ENCODE results near the gene ZBTB34.

The ZBTB34 gene

DNA sequence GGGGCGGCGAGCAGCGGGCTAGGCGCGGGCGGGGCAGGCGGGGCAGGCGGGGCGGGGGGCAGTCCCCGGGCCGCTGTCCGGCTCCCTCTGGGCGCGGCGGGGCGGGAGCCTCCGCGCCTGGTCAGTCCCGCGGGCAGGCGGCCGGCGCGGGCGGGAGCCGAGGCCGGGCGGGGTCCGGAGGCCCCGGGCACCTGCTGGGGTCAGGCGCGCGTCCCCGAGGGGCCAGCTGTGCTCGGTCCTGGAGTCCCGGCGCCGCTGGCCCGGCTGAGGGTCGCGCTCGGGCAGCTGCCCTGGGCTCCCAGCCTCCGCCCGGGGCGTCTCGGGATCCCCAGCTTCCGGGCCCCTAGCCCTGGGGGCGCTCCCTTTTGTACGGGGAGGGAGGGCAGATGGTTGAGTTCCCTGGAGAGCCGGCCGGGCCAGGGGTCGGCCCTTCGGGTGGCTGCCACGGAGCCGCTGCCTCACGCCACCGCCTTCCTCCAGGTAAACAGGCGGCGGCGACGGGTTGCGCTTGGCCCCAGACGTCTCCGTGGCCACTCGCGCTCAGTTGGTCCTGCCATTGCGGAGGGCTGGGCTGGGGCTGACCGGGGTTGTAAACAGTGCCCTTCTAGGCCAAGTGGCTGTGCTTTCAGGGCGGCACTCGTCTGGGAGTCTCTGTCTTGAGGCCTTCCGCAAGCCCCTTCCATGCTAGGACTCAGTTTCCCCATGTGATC lies 473 bp downstream of the ZBTB34 start:
- no peak for DNase-seq (ENCODE audit: low read depth)
- TF ChIP-seq, protein P1, sequence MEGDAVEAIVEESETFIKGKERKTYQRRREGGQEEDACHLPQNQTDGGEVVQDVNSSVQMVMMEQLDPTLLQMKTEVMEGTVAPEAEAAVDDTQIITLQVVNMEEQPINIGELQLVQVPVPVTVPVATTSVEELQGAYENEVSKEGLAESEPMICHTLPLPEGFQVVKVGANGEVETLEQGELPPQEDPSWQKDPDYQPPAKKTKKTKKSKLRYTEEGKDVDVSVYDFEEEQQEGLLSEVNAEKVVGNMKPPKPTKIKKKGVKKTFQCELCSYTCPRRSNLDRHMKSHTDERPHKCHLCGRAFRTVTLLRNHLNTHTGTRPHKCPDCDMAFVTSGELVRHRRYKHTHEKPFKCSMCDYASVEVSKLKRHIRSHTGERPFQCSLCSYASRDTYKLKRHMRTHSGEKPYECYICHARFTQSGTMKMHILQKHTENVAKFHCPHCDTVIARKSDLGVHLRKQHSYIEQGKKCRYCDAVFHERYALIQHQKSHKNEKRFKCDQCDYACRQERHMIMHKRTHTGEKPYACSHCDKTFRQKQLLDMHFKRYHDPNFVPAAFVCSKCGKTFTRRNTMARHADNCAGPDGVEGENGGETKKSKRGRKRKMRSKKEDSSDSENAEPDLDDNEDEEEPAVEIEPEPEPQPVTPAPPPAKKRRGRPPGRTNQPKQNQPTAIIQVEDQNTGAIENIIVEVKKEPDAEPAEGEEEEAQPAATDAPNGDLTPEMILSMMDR (IDR thresholded peaks at IDR 0.05; ENCODE audit: control insufficient read depth, insufficient read depth, low read depth, low read length, missing control alignments), result no peak
- H3K4me3 ChIP-seq (ENCODE audit: control insufficient read depth, low read depth, low read length), result peak overlapping the region; percentile 75

DNA sequence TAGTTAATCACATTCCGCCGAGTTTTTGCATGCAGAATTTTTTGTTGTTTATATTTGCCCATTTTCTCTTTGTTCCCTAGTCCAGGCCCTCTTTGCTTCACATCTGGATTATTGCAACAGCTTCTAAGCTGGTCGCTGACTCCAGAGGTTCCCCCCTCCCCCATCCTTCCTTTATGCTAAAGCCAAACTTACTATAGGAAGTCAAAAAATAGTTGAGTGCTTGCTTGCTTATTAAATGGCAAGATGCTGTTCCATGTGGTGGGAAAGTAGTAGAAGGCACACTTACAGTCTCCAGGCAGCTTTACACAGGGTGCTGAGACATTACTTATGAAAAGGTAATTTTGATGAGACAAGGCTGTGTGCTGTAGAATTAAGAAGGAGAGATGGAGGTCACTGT lies 1.3 kb downstream of the ZBTB34 start:
- no peak for DNase-seq (ENCODE audit: low read depth)
- TF ChIP-seq, protein P1 (IDR thresholded peaks at IDR 0.05; ENCODE audit: control insufficient read depth, insufficient read depth, low read depth, low read length, missing control alignments), result no peak
- peak overlapping the region; percentile 75 for H3K4me3 ChIP-seq (ENCODE audit: control insufficient read depth, low read depth, low read length)

DNA sequence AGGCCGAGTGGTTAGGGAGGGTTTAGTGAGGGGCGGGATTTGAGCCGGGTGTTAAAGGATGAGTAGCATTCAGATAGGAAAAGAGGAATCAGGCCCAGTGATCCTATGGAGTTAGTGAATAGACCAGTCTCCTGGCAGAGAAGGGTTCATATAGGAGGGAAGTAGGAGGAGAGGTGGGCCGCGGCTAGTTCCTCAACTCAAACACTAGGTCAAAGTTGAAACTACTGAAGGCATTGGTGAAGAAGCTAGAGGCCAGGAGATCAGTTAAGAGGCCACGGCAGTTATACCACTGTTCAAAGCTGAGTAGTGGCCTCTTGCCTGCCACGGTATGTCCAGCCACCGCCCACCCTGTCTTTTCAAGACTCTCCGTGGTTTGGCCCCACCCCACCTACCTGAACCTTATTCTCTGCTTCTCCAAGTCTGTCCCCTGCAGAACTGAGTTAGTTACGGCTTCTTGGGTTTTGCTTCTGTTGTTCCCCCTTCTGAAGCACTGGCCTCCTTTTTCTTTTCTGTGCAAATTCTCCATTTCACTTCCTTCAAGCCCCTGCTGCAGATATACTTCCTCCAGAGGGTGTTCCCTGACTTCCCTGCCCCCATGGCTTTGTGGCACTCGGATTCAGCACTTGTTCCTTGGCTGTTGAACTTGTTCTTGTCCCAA lies 1.8 kb downstream of the ZBTB34 start:
- no peak for DNase-seq (ENCODE audit: low read depth)
- TF ChIP-seq, protein P1 (IDR thresholded peaks at IDR 0.05; ENCODE audit: control insufficient read depth, insufficient read depth, low read depth, low read length, missing control alignments), result no peak
- peak overlapping the region; percentile 75 for H3K4me3 ChIP-seq (ENCODE audit: control insufficient read depth, low read depth, low read length)

DNA sequence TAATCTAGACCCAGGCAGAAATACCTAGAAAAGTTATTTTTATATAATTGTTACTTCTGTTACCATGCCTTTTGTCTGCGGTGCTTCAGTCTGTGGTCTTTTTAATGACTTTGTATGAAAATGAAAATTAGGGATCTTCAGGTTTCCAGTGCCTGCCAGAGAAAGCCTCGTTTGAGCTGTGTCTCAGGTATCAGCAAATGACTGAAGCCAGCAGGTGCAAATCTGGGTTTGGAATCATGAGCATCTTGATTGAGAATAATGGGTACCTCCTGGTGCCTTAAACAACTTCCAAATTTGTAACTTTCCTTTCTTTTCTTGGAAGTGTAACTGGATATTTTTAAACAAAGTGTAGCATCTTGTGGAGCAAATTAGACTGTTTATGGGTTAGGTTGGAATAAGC lies 4.3 kb downstream of the ZBTB34 start:
- no peak for DNase-seq (ENCODE audit: low read depth)

DNA sequence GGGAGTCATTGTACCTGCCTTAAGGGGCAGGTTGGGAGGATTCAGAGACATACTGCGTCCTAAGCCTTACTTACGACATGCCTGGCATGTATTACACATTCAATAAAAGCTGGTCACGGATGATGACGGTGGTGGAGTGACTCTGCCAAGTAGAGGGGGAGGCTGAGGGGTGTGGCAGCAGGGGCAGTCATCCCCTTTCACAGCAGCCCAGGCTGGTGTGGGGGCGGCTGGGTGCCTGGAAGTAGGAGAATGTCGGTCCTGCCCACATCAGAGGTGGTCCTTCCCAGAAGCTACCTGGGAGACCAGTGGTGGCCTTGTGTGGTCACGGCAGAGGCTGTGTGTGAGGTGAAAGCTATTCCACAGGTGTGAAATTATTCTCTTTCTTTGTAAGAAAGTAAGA lies 8.9 kb downstream of the ZBTB34 start:
- H3K4me3 ChIP-seq (ENCODE audit: control insufficient read depth, low read depth, low read length), result no peak overlapping the region
- no peak for DNase-seq (ENCODE audit: low read depth)
- TF ChIP-seq, protein P1 (IDR thresholded peaks at IDR 0.05; ENCODE audit: control insufficient read depth, insufficient read depth, low read depth, low read length, missing control alignments), result no peak

More for the DNA sequence above, 4.3 kb downstream of the ZBTB34 start:
- H3K4me3 ChIP-seq (ENCODE audit: control insufficient read depth, low read depth, low read length), result no peak overlapping the region
- TF ChIP-seq, protein P1 (IDR thresholded peaks at IDR 0.05; ENCODE audit: control insufficient read depth, insufficient read depth, low read depth, low read length, missing control alignments), result no peak

DNA sequence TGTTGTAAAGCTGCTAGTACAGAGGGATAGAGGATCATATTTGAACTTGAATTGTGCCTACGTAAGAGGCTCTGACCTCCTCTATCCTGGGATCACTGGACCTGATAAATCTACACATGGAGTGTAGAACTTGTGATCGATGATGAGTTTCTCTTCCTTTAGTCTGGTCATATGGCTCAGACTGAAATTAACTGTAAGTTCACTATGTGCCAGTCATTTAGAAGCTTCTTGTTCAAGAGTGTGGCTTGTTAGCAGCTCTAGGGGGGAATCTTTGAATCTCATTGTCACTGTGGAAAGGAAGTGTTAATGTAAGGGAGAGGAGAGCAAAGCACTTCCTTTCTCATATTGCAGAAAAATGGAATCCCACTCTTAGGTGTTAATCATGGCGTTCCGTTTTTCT lies 12.1 kb downstream of the ZBTB34 start:
- no peak for DNase-seq (ENCODE audit: low read depth)
- no peak overlapping the region for H3K4me3 ChIP-seq (ENCODE audit: control insufficient read depth, low read depth, low read length)
- TF ChIP-seq, protein P1 (IDR thresholded peaks at IDR 0.05; ENCODE audit: control insufficient read depth, insufficient read depth, low read depth, low read length, missing control alignments), result no peak

Measured in AG09309 (cell line).